ENCODE results near the gene ATG16L2.

GRCh38 chr11:72863916-72864315 lies 49.7 kb downstream of the ATG16L2 start:
- no peak for TF ChIP-seq CTCF (IDR thresholded peaks at IDR 0.05)
- TF ChIP-seq POLR2A (IDR thresholded peaks at IDR 0.05) = no peak

Data from thyroid gland (tissue), 4 donors.